Measurements from ENCODE around the gene UGT1A10. TPM values are rescaled to one million over a fixed set of nuclear protein-coding genes. Genes with fewer than 3 reads are reported as not detected.

Gene UGT1A10
- total RNA-seq, 1 experiment from 2014 or later: not detected

DNA sequence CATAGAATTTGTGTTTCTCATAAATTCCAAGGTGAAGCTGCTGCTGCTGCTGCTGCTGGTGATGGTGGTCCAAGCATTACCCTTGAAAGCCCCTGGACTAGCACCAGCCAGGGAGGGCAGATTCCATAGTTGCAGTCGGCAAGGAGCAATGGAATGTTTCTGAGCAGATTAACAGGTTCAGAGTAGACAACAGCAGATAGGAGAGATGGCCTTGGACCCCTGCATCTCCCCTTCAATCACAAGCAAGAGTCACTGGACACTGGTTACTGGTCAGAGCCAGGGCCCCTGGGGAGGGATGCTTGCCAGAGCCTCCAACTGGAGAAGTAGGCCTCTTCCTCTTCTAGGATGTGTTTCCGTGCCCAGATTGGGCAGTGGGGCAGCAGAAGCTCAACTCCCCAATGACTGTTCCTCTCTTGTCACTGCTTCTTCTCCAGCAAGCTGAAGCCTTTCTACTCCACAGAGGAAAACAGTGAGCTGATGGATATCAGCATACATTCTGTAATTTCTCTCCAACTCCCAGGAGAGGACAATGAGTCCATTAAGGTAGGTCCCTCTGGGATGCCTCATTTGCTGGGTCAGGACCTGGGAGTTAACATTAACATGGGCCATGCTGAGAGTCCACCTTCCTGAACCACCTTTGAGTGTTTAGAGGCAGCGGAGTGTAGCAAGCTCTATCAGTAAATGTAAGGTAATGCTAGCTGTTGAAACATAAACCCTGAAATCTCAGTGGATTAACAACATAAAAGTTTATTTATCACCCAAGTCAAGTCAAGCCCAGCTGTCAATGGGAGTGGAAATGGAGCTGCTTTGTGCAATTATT lies 177.2 kb downstream of the UGT1A10 start:
- ChIA-PET POLR2A (no interaction called here), CTCF (no interaction called here), RAD21 (ENCODE audit: low non-redundant PET in 1 of 2, low total read pairs in 2 of 2, uncharacterized antibody in 2 of 2, unreplicated experiment in 2 of 2) (no interaction called here)
- DNase-seq (ENCODE audit: low read depth, low spot score) (no peak), ATAC-seq (no peak)
- intact Hi-C loops (cut with micrococcal nuclease): no loop called here
- H3K9me2 ChIP-seq (ENCODE audit: insufficient read depth): no peaks in the 10 kb centered on the region
- no peak overlapping the region for H3K4me3 ChIP-seq (replicated peaks in 1 of 2; ENCODE audit: low read depth in 1 of 2, low read length in 2 of 2)
- no peaks in the 10 kb centered on the region for H3K36me3 ChIP-seq (ENCODE audit: control insufficient read depth in 1 of 2, insufficient read depth in 2 of 2, low read length in 2 of 2)
- H3K27ac ChIP-seq (ENCODE audit: low read depth, low read length): no peak overlapping the region
- H3K9ac ChIP-seq (ENCODE audit: low read length): no peak overlapping the region
- no peaks in the 10 kb centered on the region for H3K79me2 ChIP-seq (ENCODE audit: insufficient read depth, low read length)
- H3K4me2 ChIP-seq (ENCODE audit: low read length): no peak overlapping the region
- H4K20me1 ChIP-seq (ENCODE audit: insufficient read depth): no peaks in the 10 kb centered on the region
- no peak overlapping the region for H2AFZ ChIP-seq (ENCODE audit: low read depth, low read length, poor library complexity, severe bottlenecking)
- BruUV-seq (replicated peaks): no TSS peak
- no peaks in the 10 kb centered on the region for H3K9me3 ChIP-seq (ENCODE audit: control insufficient read depth in 1 of 2, insufficient read depth in 1 of 2, low read depth in 1 of 2, low read length in 2 of 2)
- H3K27me3 ChIP-seq (ENCODE audit: insufficient read depth, low read length): no peaks in the 10 kb centered on the region; the same call in 1 of the 2 replicates
- H3K4me1 ChIP-seq (ENCODE audit: control insufficient read depth in 1 of 2, insufficient read depth in 2 of 2, low read length in 2 of 2): no peaks in the 10 kb centered on the region
- TF ChIP-seq ZBTB33 (IDR thresholded peaks at IDR 0.05; ENCODE audit: extremely low read depth, insufficient replicate concordance, low read length): no peak
- no peak for TF ChIP-seq FOSL1 (IDR thresholded peaks at IDR 0.05; ENCODE audit: low read depth)
- TF ChIP-seq EGR1 (IDR thresholded peaks at IDR 0.05; ENCODE audit: low read depth): no peak
- no peak for TF ChIP-seq RAD21 (IDR thresholded peaks at IDR 0.05; ENCODE audit: low read depth)
- TF ChIP-seq, protein P1, sequence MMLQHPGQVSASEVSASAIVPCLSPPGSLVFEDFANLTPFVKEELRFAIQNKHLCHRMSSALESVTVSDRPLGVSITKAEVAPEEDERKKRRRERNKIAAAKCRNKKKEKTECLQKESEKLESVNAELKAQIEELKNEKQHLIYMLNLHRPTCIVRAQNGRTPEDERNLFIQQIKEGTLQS (IDR thresholded peaks at IDR 0.05): no peak

All from HCT116 (cell line).